ENCODE data around the gene MAPK1. TPM values are rescaled to one million over a fixed set of nuclear protein-coding genes. Genes with fewer than 3 reads are reported as not detected.

Gene MAPK1
- total and polyA plus RNA-seq, 9 of the 15 experiments (the other 6 are each of a cell fraction or from before 2014, with no cell fraction given) = 46.3 to 575 (median 283) TPM

- TF ChIP-seq TOE1 (IDR thresholded peaks at IDR 0.05; ENCODE audit: borderline replicate concordance) (no peak), TOE1 (CRISPR knock-in tag; IDR thresholded peaks at IDR 0.05; ENCODE audit: borderline replicate concordance, low read depth) (peak; percentile 19; the same call in 1 of the 2 replicates), NR2C2 (CRISPR knock-in tag; IDR thresholded peaks at IDR 0.05) (0 out of 2 replicates have a peak, but pooled peaks have one; percentile 30), NR2C2 (tag; IDR thresholded peaks at IDR 0.05) (no peak), SAFB2 (IDR thresholded peaks at IDR 0.05; ENCODE audit: borderline replicate concordance, low read depth, low read length, severe bottlenecking) (no peak), TARDBP (IDR thresholded peaks at IDR 0.05) (no peak), IRF1 (CRISPR knock-in tag; IDR thresholded peaks at IDR 0.05; ENCODE audit: borderline replicate concordance) (no peak), RBM14 (IDR thresholded peaks at IDR 0.05; ENCODE audit: borderline replicate concordance, insufficient read depth, low read depth, low read length) (no peak), SIN3A (IDR thresholded peaks at IDR 0.05; ENCODE audit: borderline replicate concordance in 2 of 2, control insufficient read depth in 1 of 2, low read depth in 2 of 2, low read length in 2 of 2) (no peak), HMGXB4 (CRISPR knock-in tag; IDR thresholded peaks at IDR 0.05) (no peak; the same call in 1 of the 2 replicates), SPI1 (IDR thresholded peaks at IDR 0.05; ENCODE audit: borderline replicate concordance, low read depth, low read length) (no peak), ZNF253 (CRISPR knock-in tag; conservative IDR thresholded peaks at IDR 0.05) (no peak), E2F5 (CRISPR knock-in tag; IDR thresholded peaks at IDR 0.05) (no peak; the same call in 1 of the 2 replicates), GATA2 (CRISPR knock-in tag; IDR thresholded peaks at IDR 0.05) (no peak), MLX (CRISPR knock-in tag; conservative IDR thresholded peaks at IDR 0.05) (no peak), TRIM28 (IDR thresholded peaks at IDR 0.05) (no peak), ELF2 (CRISPR knock-in tag; IDR thresholded peaks at IDR 0.05) (no peak), SP2 (IDR thresholded peaks at IDR 0.05; ENCODE audit: extremely low read depth, low read depth, low read length, poor library complexity, severe bottlenecking) (no peak), POLR2H (tag; IDR thresholded peaks at IDR 0.05; ENCODE audit: low read depth) (peak; percentile 66), EP300 (IDR thresholded peaks at IDR 0.05; ENCODE audit: low read length) (no peak), STAT5A (IDR thresholded peaks at IDR 0.05; ENCODE audit: borderline replicate concordance, low read length) (no peak), GATAD2B (IDR thresholded peaks at IDR 0.05; ENCODE audit: borderline replicate concordance) (no peak)
These were observed 59.6 kb downstream of the MAPK1 start (continued) for GRCh38 chr22:21807544-21808529.
